GM18519 (cell line): Measurements from ENCODE around the gene FRS3.

Source experiments
- ATAC-seq: cut with Tn5 transposase; IDR thresholded peaks from one replicate; pipeline ENCODE4 v1.9.1; 2021; ENCODE audit warnings: mild to moderate bottlenecking, moderate library complexity; ENCODE audit not compliant: unreplicated experiment, low FRiP score

The FRS3 gene

GRCh38 chr6:41791984-41792383 is 12.3 kb upstream of the FRS3 start:
- ATAC-seq = no peak

GRCh38 chr6:41791305-41791704 is 11.6 kb upstream of the FRS3 start:
- ATAC-seq = no peak

GRCh38 chr6:41790045-41790444 is 10.3 kb upstream of the FRS3 start:
- ATAC-seq = no peak

- no peak for ATAC-seq
These were observed 9.7 kb upstream of the FRS3 start for GRCh38 chr6:41789390-41789724.

GRCh38 chr6:41787219-41787917 is 7.7 kb upstream of the FRS3 start, which contains the start of gene TOMM6:
Gene TOMM6, plus strand, starts transcription at chr6:41787694. Its CDS starts 4 bp downstream, at chr6:41787698.
- peak; percentile 74 for ATAC-seq

- no peak for ATAC-seq
These were observed 6.9 kb upstream of the FRS3 start for GRCh38 chr6:41786451-41787218.

- ATAC-seq = no peak
These were observed 6.2 kb upstream of the FRS3 start for GRCh38 chr6:41785689-41786450.

GRCh38 chr6:41785254-41785653 is 5.6 kb upstream of the FRS3 start:
- ATAC-seq = no peak

- ATAC-seq = no peak
These were observed 5.0 kb upstream of the FRS3 start for GRCh38 chr6:41784581-41785171.

- ATAC-seq = no peak
These were observed 3.5 kb upstream of the FRS3 start for GRCh38 chr6:41783106-41783780.

GRCh38 chr6:41781366-41781730 is 1.6 kb upstream of the FRS3 start:
- no peak for ATAC-seq

- no peak for ATAC-seq
These were observed 1.1 kb upstream of the FRS3 start, which contains the start of gene PRICKLE4 for GRCh38 chr6:41780551-41781365. Gene PRICKLE4, plus strand, starts transcription at chr6:41780782. Its CDS starts 2,692 bp downstream, at chr6:41783474.

- peak; percentile 7 for ATAC-seq
These were observed 364 bp downstream of the FRS3 start for GRCh38 chr6:41779336-41779735.

- ATAC-seq = no peak
These were observed 805 bp downstream of the FRS3 start for GRCh38 chr6:41778895-41779294.

GRCh38 chr6:41777551-41778285 is 2.0 kb downstream of the FRS3 start:
- ATAC-seq = no peak

- no peak for ATAC-seq
These were observed 4.3 kb downstream of the FRS3 start for GRCh38 chr6:41775293-41775882.

GRCh38 chr6:41774841-41775240 is 4.9 kb downstream of the FRS3 start:
- ATAC-seq = no peak
